GM23338 (cell line): Measurements from ENCODE around the gene PDE4B. TPM values are rescaled to one million over a fixed set of nuclear protein-coding genes. Genes with fewer than 3 reads are reported as not detected.
A peak's percentile ranks its signal among the peaks of the same experiment; 100 is the strongest.

Experiments
- ATAC-seq: fragments of 200-7000 bp; cut with Tn5 transposase; 3 replicates; pipeline ENCODE4 v1.9.1; 2020
- DNase-seq: peaks from one replicate; pipeline ENCODE4 v3.0.0-alpha.2; 2015; ENCODE audit warnings: low spot score
- H2AFZ ChIP-seq: fragments of 200-600 bp; sonication (generic); 2 replicates; pipeline ENCODE4 v1.8.0; 2016; ENCODE audit warnings: antibody characterized with exemption, mild to moderate bottlenecking, moderate library complexity
- H3F3A ChIP-seq: fragments of 200-600 bp; sonication (generic); replicated peaks from 2 replicates; pipeline ENCODE4 v1.8.0; 2017; ENCODE audit warnings: antibody characterized with exemption, mixed run types, low read depth
- H3K27ac ChIP-seq: fragments of 200-600 bp; sonication (generic); 2 replicates; pipeline ENCODE4 v1.6.1; 2016; ENCODE audit warnings: low read depth
- H3K27me3 ChIP-seq: fragments of 200-600 bp; sonication (generic); 2 replicates; pipeline ENCODE4 v1.8.0; 2016; ENCODE audit warnings: mild to moderate bottlenecking, mixed run types, moderate library complexity; ENCODE audit not compliant: insufficient read depth
- H3K36me3 ChIP-seq: fragments of 200-600 bp; sonication (generic); 2 replicates; pipeline ENCODE4 v1.8.0; 2016; ENCODE audit warnings: mild to moderate bottlenecking; ENCODE audit not compliant: insufficient read depth
- H3K4me1 ChIP-seq: fragments of 200-600 bp; sonication (generic); 2 replicates; pipeline ENCODE4 v1.8.0; 2016; ENCODE audit warnings: mild to moderate bottlenecking, moderate library complexity; ENCODE audit not compliant: insufficient read depth
- H3K4me2 ChIP-seq: fragments of 200-600 bp; sonication (generic); 2 replicates; pipeline ENCODE4 v1.7.1; 2017; ENCODE audit warnings: mixed run types
- H3K4me3 ChIP-seq: fragments of 200-600 bp; sonication (generic); 2 replicates; pipeline ENCODE4 v1.6.1; 2016; ENCODE audit warnings: mixed run types
- H3K79me2 ChIP-seq: fragments of 200-600 bp; sonication (generic); replicated peaks from 2 replicates; pipeline ENCODE4 v1.8.0; 2017; ENCODE audit warnings: mild to moderate bottlenecking; ENCODE audit not compliant: insufficient read depth
- H3K9me2 ChIP-seq: fragments of 200-600 bp; sonication (generic); 2 replicates; pipeline ENCODE4 v1.8.0; 2017; ENCODE audit not compliant: insufficient read depth
- H4K20me1 ChIP-seq: fragments of 200-600 bp; sonication (generic); replicated peaks from 2 replicates; pipeline ENCODE4 v1.8.0; 2017; ENCODE audit warnings: mild to moderate bottlenecking; ENCODE audit not compliant: insufficient read depth
- H3K27ac Mint-ChIP-seq: 2 replicates; pipeline ENCODE4 v1.8.0; 2020; ENCODE audit warnings: inconsistent platforms, mild to moderate bottlenecking, moderate library complexity, mixed read lengths
- H3K27me3 Mint-ChIP-seq: 3 replicates; pipeline ENCODE4 v1.8.0; 2022; ENCODE audit warnings: low read depth, mild to moderate bottlenecking, moderate library complexity, mixed read lengths, inconsistent platforms; ENCODE audit not compliant: insufficient read depth, poor library complexity
- H3K36me3 Mint-ChIP-seq: 3 replicates; pipeline ENCODE4 v1.8.0; 2021; ENCODE audit warnings: low read depth, mild to moderate bottlenecking, inconsistent platforms, moderate library complexity, mixed read lengths
- H3K4me1 Mint-ChIP-seq: 3 replicates; pipeline ENCODE4 v1.8.0; 2020; ENCODE audit warnings: mild to moderate bottlenecking, inconsistent platforms, mixed read lengths
- H3K4me3 Mint-ChIP-seq: 3 replicates; pipeline ENCODE4 v1.8.0; 2021; ENCODE audit warnings: moderate library complexity, mild to moderate bottlenecking, inconsistent platforms, mixed read lengths
- H3K9me3 Mint-ChIP-seq: 3 replicates; pipeline ENCODE4 v1.8.0; 2020; ENCODE audit warnings: moderate library complexity, mild to moderate bottlenecking, inconsistent platforms, mixed read lengths
- CREB1 ChIP-seq: fragments of 250-450 bp; sonication (Bioruptor Pico); IDR thresholded peaks from 2 replicates; pipeline ENCODE4 v1.5.0; 2020; ENCODE audit warnings: low read depth, mild to moderate bottlenecking, moderate library complexity
- ETS1 ChIP-seq: IDR thresholded peaks from 2 replicates; pipeline ENCODE4 v1.6.1; 2016; ENCODE audit warnings: antibody characterized with exemption
- EZH2 ChIP-seq: fragments of 200-600 bp; sonication (generic); IDR thresholded peaks from one replicate; pipeline ENCODE4 v1.8.0; 2017; ENCODE audit warnings: antibody characterized with exemption, mild to moderate bottlenecking, low read depth; ENCODE audit not compliant: unreplicated experiment
- EZH2phosphoT487 ChIP-seq: fragments of 200-600 bp; sonication (generic); IDR thresholded peaks from one replicate; pipeline ENCODE4 v1.8.1; 2018; ENCODE audit warnings: antibody characterized with exemption; ENCODE audit not compliant: unreplicated experiment
- NANOG ChIP-seq: IDR thresholded peaks from 2 replicates; pipeline ENCODE4 v1.6.1; 2016; ENCODE audit warnings: antibody characterized with exemption, borderline replicate concordance
- POLR2AphosphoS5 ChIP-seq: IDR thresholded peaks from 2 replicates; pipeline ENCODE4 v1.6.1; 2016; ENCODE audit warnings: antibody characterized with exemption, low read depth
- REST ChIP-seq: IDR thresholded peaks from one replicate; pipeline ENCODE4 v1.6.1; 2018; ENCODE audit warnings: antibody characterized with exemption; ENCODE audit not compliant: unreplicated experiment
- STAT1 ChIP-seq: IDR thresholded peaks from one replicate; pipeline ENCODE4 v1.6.1; 2016; ENCODE audit warnings: antibody characterized with exemption; ENCODE audit not compliant: unreplicated experiment
- ZNF114 ChIP-seq: fragments of 250-450 bp; sonication (Bioruptor Pico); IDR thresholded peaks from 2 replicates; pipeline ENCODE4 v1.5.0; 2020; ENCODE audit warnings: mild to moderate bottlenecking, moderate library complexity
- ZNF331 ChIP-seq: fragments of 250-450 bp; sonication (Bioruptor Pico); IDR thresholded peaks from 2 replicates; pipeline ENCODE4 v1.5.0; 2020; ENCODE audit warnings: low read depth, mild to moderate bottlenecking, moderate library complexity
- polyA plus RNA-seq: library from polyadenylated mRNA; unstranded; fragments of >200 nt; fragmentation: Nextera tagmentation; extraction: Ambion mirVana; gene quantifications from 2 replicates; pipeline ENCODE4 v1.2.1, GENCODE V29; 2016
- total RNA-seq: library from RNA; depleted of rRNA; stranded (reverse); fragments of >200 nt; shearing (Covaris generic); gene quantifications from 2 replicates; pipeline ENCODE4 v1.2.3, GENCODE V29; 2014
- TF ChIP-seq, protein P1 (sequence below), 2 experiments: fragments of 200-600 bp in 1 of 2; sonication (generic) in 1 of 2; conservative IDR thresholded peaks; 2 replicates each; pipeline versions ENCODE4 v1.5.1 to v1.6.1; 2016 to 2017; ENCODE audit warnings: antibody characterized with exemption in 2 of 2, low read depth in 2 of 2, mild to moderate bottlenecking in 2 of 2, moderate library complexity in 1 of 2
- TF ChIP-seq, protein P2 (sequence below): fragments of 250-450 bp; sonication (Bioruptor Pico); IDR thresholded peaks from 2 replicates; pipeline ENCODE4 v1.5.0; 2020; ENCODE audit warnings: mild to moderate bottlenecking, moderate library complexity

Gene PDE4B
- total and polyA plus RNA-seq, 2 experiments from 2014 or later: 14.0 to 25.6 TPM

DNA sequence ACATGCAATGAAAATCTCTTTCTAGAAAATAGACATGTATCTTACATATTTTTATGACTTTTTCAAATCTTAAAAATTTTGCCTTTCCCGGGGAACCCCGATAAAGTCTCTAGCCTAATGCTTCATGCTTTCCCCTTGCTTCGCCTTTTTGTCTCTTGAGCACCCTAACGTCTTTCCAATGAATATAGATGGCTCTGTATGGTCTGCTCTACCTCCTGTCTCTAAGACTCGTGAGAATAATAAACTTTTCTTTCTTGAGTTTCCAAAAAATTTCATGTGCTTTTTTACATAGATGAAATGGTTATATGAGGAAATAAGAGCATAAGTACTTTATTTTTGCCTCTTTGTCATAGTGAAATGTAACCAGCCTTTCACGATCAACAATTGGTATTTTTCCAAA is 202.6 kb downstream of the PDE4B start:
- Histone ChIP-seq H3F3A (no peaks in the 10 kb centered on the region), H3K36me3 (no peaks in the 10 kb centered on the region), H3K27ac (no peak overlapping the region), H3K4me1 (no peaks in the 10 kb centered on the region), H3K9me2 (no peaks in the 10 kb centered on the region), H3K4me2 (no peak overlapping the region), H2AFZ (no peak overlapping the region), H3K79me2 (no peaks in the 10 kb centered on the region), H3K27me3 (peaks cover 6% of the 10 kb centered on the region; the same call in 1 of the 2 replicates), H3K4me3 (no peak overlapping the region), H4K20me1 (no peaks in the 10 kb centered on the region)
- no peak for ATAC-seq
- H3K4me3 Mint-ChIP-seq: no peak overlapping the region
- H3K27me3 Mint-ChIP-seq: peaks cover 7% of the 10 kb centered on the region
- H3K9me3 Mint-ChIP-seq: no peaks in the 10 kb centered on the region
- H3K4me1 Mint-ChIP-seq: no peaks in the 10 kb centered on the region
- peak; percentile 2 for DNase-seq
- no peaks in the 10 kb centered on the region for H3K36me3 Mint-ChIP-seq
- no peak overlapping the region for H3K27ac Mint-ChIP-seq
- no peak for TF ChIP-seq ZNF114
- TF ChIP-seq POLR2AphosphoS5: no peak
- TF ChIP-seq, protein P1, sequence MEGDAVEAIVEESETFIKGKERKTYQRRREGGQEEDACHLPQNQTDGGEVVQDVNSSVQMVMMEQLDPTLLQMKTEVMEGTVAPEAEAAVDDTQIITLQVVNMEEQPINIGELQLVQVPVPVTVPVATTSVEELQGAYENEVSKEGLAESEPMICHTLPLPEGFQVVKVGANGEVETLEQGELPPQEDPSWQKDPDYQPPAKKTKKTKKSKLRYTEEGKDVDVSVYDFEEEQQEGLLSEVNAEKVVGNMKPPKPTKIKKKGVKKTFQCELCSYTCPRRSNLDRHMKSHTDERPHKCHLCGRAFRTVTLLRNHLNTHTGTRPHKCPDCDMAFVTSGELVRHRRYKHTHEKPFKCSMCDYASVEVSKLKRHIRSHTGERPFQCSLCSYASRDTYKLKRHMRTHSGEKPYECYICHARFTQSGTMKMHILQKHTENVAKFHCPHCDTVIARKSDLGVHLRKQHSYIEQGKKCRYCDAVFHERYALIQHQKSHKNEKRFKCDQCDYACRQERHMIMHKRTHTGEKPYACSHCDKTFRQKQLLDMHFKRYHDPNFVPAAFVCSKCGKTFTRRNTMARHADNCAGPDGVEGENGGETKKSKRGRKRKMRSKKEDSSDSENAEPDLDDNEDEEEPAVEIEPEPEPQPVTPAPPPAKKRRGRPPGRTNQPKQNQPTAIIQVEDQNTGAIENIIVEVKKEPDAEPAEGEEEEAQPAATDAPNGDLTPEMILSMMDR (conservative IDR thresholded peaks at IDR 0.05; ENCODE audit: low read depth in 2 of 2): no peak
- TF ChIP-seq EZH2: no peak
- TF ChIP-seq STAT1: no peak
- TF ChIP-seq EZH2phosphoT487: no peak
- TF ChIP-seq, protein P2, sequence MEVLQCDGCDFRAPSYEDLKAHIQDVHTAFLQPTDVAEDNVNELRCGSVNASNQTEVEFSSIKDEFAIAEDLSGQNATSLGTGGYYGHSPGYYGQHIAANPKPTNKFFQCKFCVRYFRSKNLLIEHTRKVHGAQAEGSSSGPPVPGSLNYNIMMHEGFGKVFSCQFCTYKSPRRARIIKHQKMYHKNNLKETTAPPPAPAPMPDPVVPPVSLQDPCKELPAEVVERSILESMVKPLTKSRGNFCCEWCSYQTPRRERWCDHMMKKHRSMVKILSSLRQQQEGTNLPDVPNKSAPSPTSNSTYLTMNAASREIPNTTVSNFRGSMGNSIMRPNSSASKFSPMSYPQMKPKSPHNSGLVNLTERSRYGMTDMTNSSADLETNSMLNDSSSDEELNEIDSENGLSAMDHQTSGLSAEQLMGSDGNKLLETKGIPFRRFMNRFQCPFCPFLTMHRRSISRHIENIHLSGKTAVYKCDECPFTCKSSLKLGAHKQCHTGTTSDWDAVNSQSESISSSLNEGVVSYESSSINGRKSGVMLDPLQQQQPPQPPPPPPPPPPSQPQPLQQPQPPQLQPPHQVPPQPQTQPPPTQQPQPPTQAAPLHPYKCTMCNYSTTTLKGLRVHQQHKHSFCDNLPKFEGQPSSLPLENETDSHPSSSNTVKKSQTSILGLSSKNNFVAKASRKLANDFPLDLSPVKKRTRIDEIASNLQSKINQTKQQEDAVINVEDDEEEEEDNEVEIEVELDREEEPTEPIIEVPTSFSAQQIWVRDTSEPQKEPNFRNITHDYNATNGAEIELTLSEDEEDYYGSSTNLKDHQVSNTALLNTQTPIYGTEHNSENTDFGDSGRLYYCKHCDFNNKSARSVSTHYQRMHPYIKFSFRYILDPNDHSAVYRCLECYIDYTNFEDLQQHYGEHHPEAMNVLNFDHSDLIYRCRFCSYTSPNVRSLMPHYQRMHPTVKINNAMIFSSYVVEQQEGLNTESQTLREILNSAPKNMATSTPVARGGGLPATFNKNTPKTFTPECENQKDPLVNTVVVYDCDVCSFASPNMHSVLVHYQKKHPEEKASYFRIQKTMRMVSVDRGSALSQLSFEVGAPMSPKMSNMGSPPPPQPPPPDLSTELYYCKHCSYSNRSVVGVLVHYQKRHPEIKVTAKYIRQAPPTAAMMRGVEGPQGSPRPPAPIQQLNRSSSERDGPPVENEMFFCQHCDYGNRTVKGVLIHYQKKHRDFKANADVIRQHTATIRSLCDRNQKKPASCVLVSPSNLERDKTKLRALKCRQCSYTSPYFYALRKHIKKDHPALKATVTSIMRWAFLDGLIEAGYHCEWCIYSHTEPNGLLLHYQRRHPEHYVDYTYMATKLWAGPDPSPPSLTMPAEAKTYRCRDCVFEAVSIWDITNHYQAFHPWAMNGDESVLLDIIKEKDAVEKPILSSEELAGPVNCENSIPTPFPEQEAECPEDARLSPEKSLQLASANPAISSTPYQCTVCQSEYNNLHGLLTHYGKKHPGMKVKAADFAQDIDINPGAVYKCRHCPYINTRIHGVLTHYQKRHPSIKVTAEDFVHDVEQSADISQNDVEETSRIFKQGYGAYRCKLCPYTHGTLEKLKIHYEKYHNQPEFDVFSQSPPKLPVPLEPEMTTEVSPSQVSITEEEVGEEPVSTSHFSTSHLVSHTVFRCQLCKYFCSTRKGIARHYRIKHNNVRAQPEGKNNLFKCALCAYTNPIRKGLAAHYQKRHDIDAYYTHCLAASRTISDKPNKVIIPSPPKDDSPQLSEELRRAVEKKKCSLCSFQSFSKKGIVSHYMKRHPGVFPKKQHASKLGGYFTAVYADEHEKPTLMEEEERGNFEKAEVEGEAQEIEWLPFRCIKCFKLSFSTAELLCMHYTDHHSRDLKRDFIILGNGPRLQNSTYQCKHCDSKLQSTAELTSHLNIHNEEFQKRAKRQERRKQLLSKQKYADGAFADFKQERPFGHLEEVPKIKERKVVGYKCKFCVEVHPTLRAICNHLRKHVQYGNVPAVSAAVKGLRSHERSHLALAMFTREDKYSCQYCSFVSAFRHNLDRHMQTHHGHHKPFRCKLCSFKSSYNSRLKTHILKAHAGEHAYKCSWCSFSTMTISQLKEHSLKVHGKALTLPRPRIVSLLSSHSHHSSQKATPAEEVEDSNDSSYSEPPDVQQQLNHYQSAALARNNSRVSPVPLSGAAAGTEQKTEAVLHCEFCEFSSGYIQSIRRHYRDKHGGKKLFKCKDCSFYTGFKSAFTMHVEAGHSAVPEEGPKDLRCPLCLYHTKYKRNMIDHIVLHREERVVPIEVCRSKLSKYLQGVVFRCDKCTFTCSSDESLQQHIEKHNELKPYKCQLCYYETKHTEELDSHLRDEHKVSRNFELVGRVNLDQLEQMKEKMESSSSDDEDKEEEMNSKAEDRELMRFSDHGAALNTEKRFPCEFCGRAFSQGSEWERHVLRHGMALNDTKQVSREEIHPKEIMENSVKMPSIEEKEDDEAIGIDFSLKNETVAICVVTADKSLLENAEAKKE (CRISPR knock-in tag): no peak
- TF ChIP-seq ETS1: no peak
- no peak for TF ChIP-seq ZNF331 (CRISPR knock-in tag)
- no peak for TF ChIP-seq CREB1 (CRISPR knock-in tag)
- TF ChIP-seq REST: no peak
- TF ChIP-seq NANOG: no peak
